Measurements from ENCODE around the gene TMEM120B.

Gene TMEM120B

GRCh38 chr12:121819212-121819949 lies 106.8 kb downstream of the TMEM120B start:
- no peak for DNase-seq (ENCODE audit: low read depth)

- no peak for DNase-seq (ENCODE audit: low read depth)
Measured at GRCh38 chr12:121820056-121820455, 107.5 kb downstream of the TMEM120B start.

- no peak for DNase-seq (ENCODE audit: low read depth)
Measured at GRCh38 chr12:121822393-121823100, 110.0 kb downstream of the TMEM120B start.

- no peak for DNase-seq (ENCODE audit: low read depth)
Measured at GRCh38 chr12:121823101-121823726, 110.7 kb downstream of the TMEM120B start.

- no peak for DNase-seq (ENCODE audit: low read depth)
Measured at GRCh38 chr12:121823727-121824115, 111.2 kb downstream of the TMEM120B start.

GRCh38 chr12:121825041-121825523 lies 112.5 kb downstream of the TMEM120B start:
- no peak for DNase-seq (ENCODE audit: low read depth)

- no peak for DNase-seq (ENCODE audit: low read depth)
Measured at GRCh38 chr12:121826318-121827150, 114.0 kb downstream of the TMEM120B start.

- DNase-seq (ENCODE audit: low read depth), result no peak
Measured at GRCh38 chr12:121827351-121828099, 115.0 kb downstream of the TMEM120B start.

- no peak for DNase-seq (ENCODE audit: low read depth)
Measured at GRCh38 chr12:121828306-121828705, 115.8 kb downstream of the TMEM120B start.

GRCh38 chr12:121828826-121829225 lies 116.3 kb downstream of the TMEM120B start:
- no peak for DNase-seq (ENCODE audit: low read depth)

GRCh38 chr12:121829250-121829918 lies 116.8 kb downstream of the TMEM120B start:
- no peak for DNase-seq (ENCODE audit: low read depth)

- no peak for DNase-seq (ENCODE audit: low read depth)
Measured at GRCh38 chr12:121830134-121830533, 117.6 kb downstream of the TMEM120B start.

GRCh38 chr12:121830588-121831265 lies 118.2 kb downstream of the TMEM120B start:
- no peak for DNase-seq (ENCODE audit: low read depth)
